K562 (cell line): ENCODE results near the gene MTOR. TPM values are rescaled to one million over a fixed set of nuclear protein-coding genes. Genes with fewer than 3 reads are reported as not detected.

Source experiments
- DDX20 ChIP-seq: fragments of 450-650 bp; IDR thresholded peaks from 2 replicates; pipeline ENCODE4 v1.6.1; 2016; ENCODE audit warnings: missing genetic modification characterization, low read depth, mild to moderate bottlenecking, missing compliant biosample characterization, moderate library complexity
- KLF16 ChIP-seq: IDR thresholded peaks from 2 replicates; pipeline ENCODE4 v1.6.1; 2016; ENCODE audit warnings: antibody characterized with exemption
- NR3C1 ChIP-seq: sonication (generic); formaldehyde crosslinking; IDR thresholded peaks from 2 replicates; pipeline ENCODE4 v1.8.1; 2022; ENCODE audit warnings: missing genetic modification reagents
- POLR2H ChIP-seq: IDR thresholded peaks from 2 replicates; pipeline ENCODE4 v1.6.1; 2016; ENCODE audit warnings: missing genetic modification characterization, low read depth, mild to moderate bottlenecking, control low read depth, missing compliant biosample characterization, moderate library complexity
- SP2 ChIP-seq: IDR thresholded peaks from 2 replicates; pipeline ENCODE4 v1.6.1; 2011; ENCODE audit warnings: mild to moderate bottlenecking, low read depth, low read length, moderate library complexity; ENCODE audit not compliant: poor library complexity, severe bottlenecking; ENCODE audit errors: extremely low read depth
- SREBF1 ChIP-seq: fragments of 150-350 bp; IDR thresholded peaks from 2 replicates; pipeline ENCODE4 v1.6.1; 2014; ENCODE audit warnings: antibody characterized with exemption, low read depth, low read length, borderline replicate concordance
- TGIF2 ChIP-seq: sonication (generic); formaldehyde crosslinking; IDR thresholded peaks from 2 replicates; pipeline ENCODE4 v1.8.1; 2022; ENCODE audit warnings: mild to moderate bottlenecking, missing genetic modification reagents, moderate library complexity
- ZNF384 ChIP-seq: IDR thresholded peaks from 2 replicates; pipeline ENCODE4 v1.6.1; 2012; ENCODE audit warnings: low read depth, low read length, improper control_type of control experiment
- ZNF431 ChIP-seq: sonication (generic); formaldehyde crosslinking; IDR thresholded peaks from 2 replicates; pipeline ENCODE4 v1.8.0; 2022; ENCODE audit warnings: mild to moderate bottlenecking, missing genetic modification reagents
- ZSCAN32 ChIP-seq: fragments of 450-650 bp; formaldehyde crosslinking; IDR thresholded peaks from 2 replicates; pipeline ENCODE4 v1.4.0; 2020; ENCODE audit warnings: mild to moderate bottlenecking, moderate library complexity
- polyA plus RNA-seq, 8 experiments: library from polyadenylated mRNA; depleted of rRNA in 4 of 8; stranded (reverse) in 5 of 8; unstranded in 3 of 8; fragments of >200 nt; fragmentation: Nextera tagmentation in 2 of 8; fragmentation: Illumina TruSeq in 1 of 8; extraction: Ambion mirVana in 2 of 8; extraction: Trizol in 1 of 8; gene quantifications; 2 replicates each; pipeline versions ENCODE4 v1.2.1 to v1.2.3, GENCODE V29; 2011 to 2014; ENCODE audit warnings: inconsistent platforms in 1 of 8, missing spikeins in 1 of 8
- total RNA-seq, 7 experiments: library from RNA; depleted of rRNA in 6 of 7; stranded (reverse); fragments of >200 nt in 6 of 7; fragmentation: Illumina TruSeq in 2 of 7; extraction: Trizol in 2 of 7; gene quantifications; 2 replicates each; pipeline versions ENCODE4 v1.2.1 to v1.2.3, GENCODE V29; 2011 to 2021; ENCODE audit warnings: low replicate concordance in 1 of 7
- TF ChIP-seq, protein P1 (sequence below): fragments of 450-650 bp; IDR thresholded peaks from 2 replicates; pipeline ENCODE4 v1.6.1; 2016; ENCODE audit warnings: low read depth
- TF ChIP-seq, protein P2 (sequence below): fragments of 450-650 bp; IDR thresholded peaks from 2 replicates; pipeline ENCODE4 v1.6.1; 2017; ENCODE audit warnings: antibody characterized with exemption, mild to moderate bottlenecking
- TF ChIP-seq, protein P3 (sequence below): sonication (generic); formaldehyde crosslinking; IDR thresholded peaks from 2 replicates; pipeline ENCODE4 v1.8.1; 2022; ENCODE audit warnings: missing genetic modification reagents

Gene MTOR
- total and polyA plus RNA-seq, 9 of the 15 experiments (the other 6 are each of a cell fraction or from before 2014, with no cell fraction given), result 11.4 to 71.4 (median 52.2) TPM

DNA sequence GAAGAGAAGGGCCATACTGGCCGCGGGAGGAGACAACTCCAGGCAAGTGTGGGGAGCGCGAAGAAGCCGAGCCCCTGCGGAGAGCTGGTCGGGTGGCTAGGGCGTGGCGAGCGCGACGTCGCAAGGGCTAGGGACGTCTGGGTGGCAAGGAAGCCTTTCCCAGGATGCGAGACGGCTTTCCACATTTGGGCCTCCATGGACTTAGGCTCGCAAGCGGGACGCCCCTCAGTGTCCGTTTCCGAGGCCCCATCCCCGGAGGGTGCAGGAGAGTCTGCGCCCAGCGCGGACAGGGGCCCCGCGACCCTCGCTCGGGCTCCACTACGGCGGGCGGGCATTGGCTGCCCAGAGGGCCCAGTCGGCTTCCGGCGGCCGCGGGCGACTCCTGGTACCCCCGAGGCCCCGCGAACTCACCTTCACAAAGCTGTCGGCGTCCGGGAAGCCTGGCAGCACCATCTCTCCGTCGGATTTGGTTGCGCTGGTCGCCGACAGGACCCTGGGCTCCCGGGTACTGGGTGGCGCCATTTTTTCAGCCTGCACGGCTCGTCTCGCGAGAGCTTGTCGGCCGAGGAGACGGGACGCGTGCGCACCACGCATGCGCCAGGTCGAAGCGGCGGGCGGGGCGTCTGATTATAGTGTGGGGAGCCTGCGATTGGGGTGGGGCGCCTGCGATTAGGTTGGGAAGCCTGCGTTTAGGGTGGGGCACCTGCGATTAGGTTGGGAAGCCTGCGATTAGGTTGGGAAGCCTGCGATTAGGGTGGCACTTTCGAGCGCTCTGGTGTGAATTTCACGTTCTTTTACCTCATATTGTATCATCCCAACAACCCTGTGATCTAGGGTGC is 162.8 kb downstream of the MTOR start, which contains the start of gene EXOSC10 (continued):
- TF ChIP-seq, protein P1, sequence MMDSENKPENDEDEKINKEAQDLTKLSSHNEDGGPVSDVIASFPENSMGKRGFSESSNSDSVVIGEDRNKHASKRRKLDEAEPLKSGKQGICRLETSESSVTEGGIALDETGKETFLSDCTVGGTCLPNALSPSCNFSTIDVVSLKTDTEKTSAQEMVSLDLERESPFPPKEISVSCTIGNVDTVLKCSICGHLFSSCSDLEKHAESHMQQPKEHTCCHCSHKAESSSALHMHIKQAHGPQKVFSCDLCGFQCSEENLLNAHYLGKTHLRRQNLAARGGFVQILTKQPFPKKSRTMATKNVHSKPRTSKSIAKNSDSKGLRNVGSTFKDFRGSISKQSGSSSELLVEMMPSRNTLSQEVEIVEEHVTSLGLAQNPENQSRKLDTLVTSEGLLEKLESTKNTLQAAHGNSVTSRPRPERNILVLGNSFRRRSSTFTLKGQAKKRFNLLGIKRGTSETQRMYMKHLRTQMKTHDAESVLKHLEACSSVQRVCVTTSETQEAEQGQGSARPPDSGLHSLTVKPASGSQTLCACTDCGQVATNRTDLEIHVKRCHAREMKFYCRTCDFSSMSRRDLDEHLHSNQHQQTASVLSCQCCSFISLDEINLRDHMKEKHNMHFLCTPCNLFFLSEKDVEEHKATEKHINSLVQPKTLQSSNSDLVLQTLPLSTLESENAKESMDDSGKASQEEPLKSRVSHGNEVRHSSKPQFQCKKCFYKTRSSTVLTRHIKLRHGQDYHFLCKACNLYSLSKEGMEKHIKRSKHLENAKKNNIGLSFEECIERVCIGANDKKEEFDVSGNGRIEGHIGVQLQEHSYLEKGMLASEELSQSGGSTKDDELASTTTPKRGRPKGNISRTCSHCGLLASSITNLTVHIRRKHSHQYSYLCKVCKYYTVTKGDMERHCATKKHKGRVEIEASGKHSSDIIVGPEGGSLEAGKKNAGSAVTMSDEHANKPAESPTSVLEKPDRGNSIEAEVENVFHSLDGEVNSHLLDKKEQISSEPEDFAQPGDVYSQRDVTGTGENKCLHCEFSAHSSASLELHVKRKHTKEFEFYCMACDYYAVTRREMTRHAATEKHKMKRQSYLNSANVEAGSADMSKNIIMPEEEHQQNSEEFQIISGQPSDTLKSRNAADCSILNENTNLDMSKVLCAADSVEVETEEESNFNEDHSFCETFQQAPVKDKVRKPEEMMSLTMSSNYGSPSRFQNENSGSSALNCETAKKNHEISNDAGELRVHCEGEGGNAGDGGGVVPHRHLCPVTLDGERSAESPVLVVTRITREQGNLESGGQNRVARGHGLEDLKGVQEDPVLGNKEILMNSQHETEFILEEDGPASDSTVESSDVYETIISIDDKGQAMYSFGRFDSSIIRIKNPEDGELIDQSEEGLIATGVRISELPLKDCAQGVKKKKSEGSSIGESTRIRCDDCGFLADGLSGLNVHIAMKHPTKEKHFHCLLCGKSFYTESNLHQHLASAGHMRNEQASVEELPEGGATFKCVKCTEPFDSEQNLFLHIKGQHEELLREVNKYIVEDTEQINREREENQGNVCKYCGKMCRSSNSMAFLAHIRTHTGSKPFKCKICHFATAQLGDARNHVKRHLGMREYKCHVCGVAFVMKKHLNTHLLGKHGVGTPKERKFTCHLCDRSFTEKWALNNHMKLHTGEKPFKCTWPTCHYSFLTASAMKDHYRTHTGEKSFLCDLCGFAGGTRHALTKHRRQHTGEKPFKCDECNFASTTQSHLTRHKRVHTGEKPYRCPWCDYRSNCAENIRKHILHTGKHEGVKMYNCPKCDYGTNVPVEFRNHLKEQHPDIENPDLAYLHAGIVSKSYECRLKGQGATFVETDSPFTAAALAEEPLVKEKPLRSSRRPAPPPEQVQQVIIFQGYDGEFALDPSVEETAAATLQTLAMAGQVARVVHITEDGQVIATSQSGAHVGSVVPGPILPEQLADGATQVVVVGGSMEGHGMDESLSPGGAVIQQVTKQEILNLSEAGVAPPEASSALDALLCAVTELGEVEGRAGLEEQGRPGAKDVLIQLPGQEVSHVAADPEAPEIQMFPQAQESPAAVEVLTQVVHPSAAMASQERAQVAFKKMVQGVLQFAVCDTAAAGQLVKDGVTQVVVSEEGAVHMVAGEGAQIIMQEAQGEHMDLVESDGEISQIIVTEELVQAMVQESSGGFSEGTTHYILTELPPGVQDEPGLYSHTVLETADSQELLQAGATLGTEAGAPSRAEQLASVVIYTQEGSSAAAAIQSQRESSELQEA, result peak; percentile 78
- TF ChIP-seq TGIF2, result peak; percentile 65
- TF ChIP-seq ZNF384, result peak; percentile 50; the same call in 1 of the 2 replicates
- TF ChIP-seq SREBF1, result 0 out of 2 replicates have a peak, but pooled peaks have one; percentile 17
- no peak for TF ChIP-seq DDX20
- TF ChIP-seq ZSCAN32, result no peak
- TF ChIP-seq, protein P2, sequence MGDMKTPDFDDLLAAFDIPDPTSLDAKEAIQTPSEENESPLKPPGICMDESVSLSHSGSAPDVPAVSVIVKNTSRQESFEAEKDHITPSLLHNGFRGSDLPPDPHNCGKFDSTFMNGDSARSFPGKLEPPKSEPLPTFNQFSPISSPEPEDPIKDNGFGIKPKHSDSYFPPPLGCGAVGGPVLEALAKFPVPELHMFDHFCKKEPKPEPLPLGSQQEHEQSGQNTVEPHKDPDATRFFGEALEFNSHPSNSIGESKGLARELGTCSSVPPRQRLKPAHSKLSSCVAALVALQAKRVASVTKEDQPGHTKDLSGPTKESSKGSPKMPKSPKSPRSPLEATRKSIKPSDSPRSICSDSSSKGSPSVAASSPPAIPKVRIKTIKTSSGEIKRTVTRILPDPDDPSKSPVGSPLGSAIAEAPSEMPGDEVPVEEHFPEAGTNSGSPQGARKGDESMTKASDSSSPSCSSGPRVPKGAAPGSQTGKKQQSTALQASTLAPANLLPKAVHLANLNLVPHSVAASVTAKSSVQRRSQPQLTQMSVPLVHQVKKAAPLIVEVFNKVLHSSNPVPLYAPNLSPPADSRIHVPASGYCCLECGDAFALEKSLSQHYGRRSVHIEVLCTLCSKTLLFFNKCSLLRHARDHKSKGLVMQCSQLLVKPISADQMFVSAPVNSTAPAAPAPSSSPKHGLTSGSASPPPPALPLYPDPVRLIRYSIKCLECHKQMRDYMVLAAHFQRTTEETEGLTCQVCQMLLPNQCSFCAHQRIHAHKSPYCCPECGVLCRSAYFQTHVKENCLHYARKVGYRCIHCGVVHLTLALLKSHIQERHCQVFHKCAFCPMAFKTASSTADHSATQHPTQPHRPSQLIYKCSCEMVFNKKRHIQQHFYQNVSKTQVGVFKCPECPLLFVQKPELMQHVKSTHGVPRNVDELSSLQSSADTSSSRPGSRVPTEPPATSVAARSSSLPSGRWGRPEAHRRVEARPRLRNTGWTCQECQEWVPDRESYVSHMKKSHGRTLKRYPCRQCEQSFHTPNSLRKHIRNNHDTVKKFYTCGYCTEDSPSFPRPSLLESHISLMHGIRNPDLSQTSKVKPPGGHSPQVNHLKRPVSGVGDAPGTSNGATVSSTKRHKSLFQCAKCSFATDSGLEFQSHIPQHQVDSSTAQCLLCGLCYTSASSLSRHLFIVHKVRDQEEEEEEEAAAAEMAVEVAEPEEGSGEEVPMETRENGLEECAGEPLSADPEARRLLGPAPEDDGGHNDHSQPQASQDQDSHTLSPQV, result no peak
- TF ChIP-seq KLF16, result no peak
- TF ChIP-seq, protein P3, sequence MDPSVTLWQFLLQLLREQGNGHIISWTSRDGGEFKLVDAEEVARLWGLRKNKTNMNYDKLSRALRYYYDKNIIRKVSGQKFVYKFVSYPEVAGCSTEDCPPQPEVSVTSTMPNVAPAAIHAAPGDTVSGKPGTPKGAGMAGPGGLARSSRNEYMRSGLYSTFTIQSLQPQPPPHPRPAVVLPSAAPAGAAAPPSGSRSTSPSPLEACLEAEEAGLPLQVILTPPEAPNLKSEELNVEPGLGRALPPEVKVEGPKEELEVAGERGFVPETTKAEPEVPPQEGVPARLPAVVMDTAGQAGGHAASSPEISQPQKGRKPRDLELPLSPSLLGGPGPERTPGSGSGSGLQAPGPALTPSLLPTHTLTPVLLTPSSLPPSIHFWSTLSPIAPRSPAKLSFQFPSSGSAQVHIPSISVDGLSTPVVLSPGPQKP, result no peak
- no peak for TF ChIP-seq SP2
- TF ChIP-seq POLR2H (tag), result peak; percentile 59; the same call in 1 of the 2 replicates
- TF ChIP-seq NR3C1, result no peak
- 0 out of 2 replicates have a peak, but pooled peaks have one; percentile 20 for TF ChIP-seq ZNF431 (CRISPR knock-in tag)
